ENCODE data around the gene GRIPAP1.

GRIPAP1 gene

GRCh38 chrX:49000636-49001035 is 1.4 kb downstream of the GRIPAP1 start:
- Histone ChIP-seq H3K79me1 (replicated peaks; ENCODE audit: low read length, poor library complexity, severe bottlenecking) (peaks cover 7% of the 10 kb centered on the region), H2BK12ac (ENCODE audit: low read length in 2 of 2) (no peak overlapping the region), H2BK120ac (ENCODE audit: low read depth, low read length) (no peak overlapping the region), H3K27me3 (ENCODE audit: control insufficient read depth in 1 of 2, insufficient read depth in 1 of 2, low read length in 2 of 2) (no peaks in the 10 kb centered on the region), H3K4ac (ENCODE audit: low read depth in 1 of 2, low read length in 2 of 2) (no peak overlapping the region), H4K91ac (ENCODE audit: low read length) (no peak overlapping the region), H3K9me3 (ENCODE audit: control insufficient read depth, low read length) (peaks cover 7% of the 10 kb centered on the region), H3K4me1 (ENCODE audit: control insufficient read depth, insufficient read depth, low read depth, low read length) (peaks cover 7% of the 10 kb centered on the region), H3K23ac (ENCODE audit: low read length in 2 of 2) (no peak overlapping the region), H3K18ac (ENCODE audit: low read depth in 1 of 2, low read length in 2 of 2) (no peak overlapping the region), H3K4me3 (ENCODE audit: insufficient read depth in 1 of 2, low read depth in 1 of 2, low read length in 2 of 2) (peak overlapping the region in 1 of 2 experiments; percentile 91), H2BK15ac (ENCODE audit: low read depth, poor library complexity, severe bottlenecking) (no peak overlapping the region), H4K8ac (ENCODE audit: low read length) (no peak overlapping the region), H3K14ac (ENCODE audit: low read length in 2 of 2) (no peak overlapping the region), H3K4me2 (ENCODE audit: low read length, poor library complexity, severe bottlenecking) (no peak overlapping the region), H3K27ac (ENCODE audit: low read length, poor library complexity, severe bottlenecking) (no peak overlapping the region), H3K9ac (ENCODE audit: low read length) (no peak overlapping the region), H2AFZ (ENCODE audit: low read depth, low read length) (no peak overlapping the region), H2AK5ac (ENCODE audit: low read length, severe bottlenecking) (no peak overlapping the region), H3K36me3 (ENCODE audit: control insufficient read depth in 1 of 2, insufficient read depth in 2 of 2, low read depth in 1 of 2, low read length in 2 of 2) (peaks cover 17 to 36% of the 10 kb centered on the region in 2 experiments), H2BK5ac (ENCODE audit: low read depth, low read length, poor library complexity, severe bottlenecking) (no peak overlapping the region)
- no peak for DNase-seq
- whole genome bisulfite sequencing = 94% methylated on average over 3 of the region's 4 CpGs

- no peak overlapping the region for H3K23ac ChIP-seq (ENCODE audit: low read length in 2 of 2)
- no peak overlapping the region for H3K4ac ChIP-seq (ENCODE audit: low read depth in 1 of 2, low read length in 2 of 2)
- H3K9ac ChIP-seq (ENCODE audit: low read length) = no peak overlapping the region
- DNase-seq = no peak
- no peak overlapping the region for H2BK12ac ChIP-seq (ENCODE audit: low read length in 2 of 2)
- no peak overlapping the region for H3K18ac ChIP-seq (ENCODE audit: low read depth in 1 of 2, low read length in 2 of 2)
- no peak overlapping the region for H2BK15ac ChIP-seq (ENCODE audit: low read depth, poor library complexity, severe bottlenecking)
- H3K79me1 ChIP-seq (replicated peaks; ENCODE audit: low read length, poor library complexity, severe bottlenecking) = peaks cover 10% of the 10 kb centered on the region
- H3K9me3 ChIP-seq (ENCODE audit: control insufficient read depth, low read length) = peaks cover 7% of the 10 kb centered on the region
- no peak overlapping the region for H2AK5ac ChIP-seq (ENCODE audit: low read length, severe bottlenecking)
- peaks cover 0 to 9% of the 10 kb centered on the region in 2 experiments for H3K27me3 ChIP-seq (ENCODE audit: control insufficient read depth in 1 of 2, insufficient read depth in 1 of 2, low read length in 2 of 2)
- no peak overlapping the region for H3K4me2 ChIP-seq (ENCODE audit: low read length, poor library complexity, severe bottlenecking)
- no peak overlapping the region for H4K91ac ChIP-seq (ENCODE audit: low read length)
- peaks cover 7% of the 10 kb centered on the region for H3K4me1 ChIP-seq (ENCODE audit: control insufficient read depth, insufficient read depth, low read depth, low read length)
- 94% methylated on average over 1 of the region's 5 CpGs for WGBS
- H2AFZ ChIP-seq (ENCODE audit: low read depth, low read length) = no peak overlapping the region
- no peak overlapping the region for H4K8ac ChIP-seq (ENCODE audit: low read length)
- no peak overlapping the region for H3K14ac ChIP-seq (ENCODE audit: low read length in 2 of 2)
- H3K36me3 ChIP-seq (ENCODE audit: control insufficient read depth in 1 of 2, insufficient read depth in 2 of 2, low read depth in 1 of 2, low read length in 2 of 2) = peaks cover 20 to 46% of the 10 kb centered on the region in 2 experiments
- H3K4me3 ChIP-seq (ENCODE audit: insufficient read depth in 1 of 2, low read depth in 1 of 2, low read length in 2 of 2) = no peak overlapping the region
- H2BK120ac ChIP-seq (ENCODE audit: low read depth, low read length) = no peak overlapping the region
- H3K27ac ChIP-seq (ENCODE audit: low read length, poor library complexity, severe bottlenecking) = no peak overlapping the region
- no peak overlapping the region for H2BK5ac ChIP-seq (ENCODE audit: low read depth, low read length, poor library complexity, severe bottlenecking)
Measured at GRCh38 chrX:48999030-48999429, 3.0 kb downstream of the GRIPAP1 start.

GRCh38 chrX:48998391-48998790 is 3.7 kb downstream of the GRIPAP1 start:
- no peak overlapping the region for H3K4me3 ChIP-seq (ENCODE audit: insufficient read depth in 1 of 2, low read depth in 1 of 2, low read length in 2 of 2)
- peaks cover 7% of the 10 kb centered on the region for H3K9me3 ChIP-seq (ENCODE audit: control insufficient read depth, low read length)
- no peak overlapping the region for H2BK12ac ChIP-seq (ENCODE audit: low read length in 2 of 2)
- no peak overlapping the region for H2BK5ac ChIP-seq (ENCODE audit: low read depth, low read length, poor library complexity, severe bottlenecking)
- H2BK120ac ChIP-seq (ENCODE audit: low read depth, low read length) = no peak overlapping the region
- no peak overlapping the region for H3K4ac ChIP-seq (ENCODE audit: low read depth in 1 of 2, low read length in 2 of 2)
- H2AK5ac ChIP-seq (ENCODE audit: low read length, severe bottlenecking) = no peak overlapping the region
- H3K27ac ChIP-seq (ENCODE audit: low read length, poor library complexity, severe bottlenecking) = no peak overlapping the region
- no peak overlapping the region for H3K23ac ChIP-seq (ENCODE audit: low read length in 2 of 2)
- no peak overlapping the region for H3K18ac ChIP-seq (ENCODE audit: low read depth in 1 of 2, low read length in 2 of 2)
- H4K8ac ChIP-seq (ENCODE audit: low read length) = no peak overlapping the region
- no peak overlapping the region for H2AFZ ChIP-seq (ENCODE audit: low read depth, low read length)
- H4K91ac ChIP-seq (ENCODE audit: low read length) = no peak overlapping the region
- no peak overlapping the region for H2BK15ac ChIP-seq (ENCODE audit: low read depth, poor library complexity, severe bottlenecking)
- H3K27me3 ChIP-seq (ENCODE audit: control insufficient read depth in 1 of 2, insufficient read depth in 1 of 2, low read length in 2 of 2) = peaks cover 0 to 12% of the 10 kb centered on the region in 2 experiments
- H3K14ac ChIP-seq (ENCODE audit: low read length in 2 of 2) = no peak overlapping the region
- no peak for DNase-seq
- 100% methylated on average over 2 of the region's 4 CpGs for WGBS
- peaks cover 24 to 51% of the 10 kb centered on the region in 2 experiments for H3K36me3 ChIP-seq (ENCODE audit: control insufficient read depth in 1 of 2, insufficient read depth in 2 of 2, low read depth in 1 of 2, low read length in 2 of 2)
- peaks cover 10% of the 10 kb centered on the region for H3K79me1 ChIP-seq (replicated peaks; ENCODE audit: low read length, poor library complexity, severe bottlenecking)
- H3K9ac ChIP-seq (ENCODE audit: low read length) = no peak overlapping the region
- H3K4me1 ChIP-seq (ENCODE audit: control insufficient read depth, insufficient read depth, low read depth, low read length) = peaks cover 7% of the 10 kb centered on the region
- no peak overlapping the region for H3K4me2 ChIP-seq (ENCODE audit: low read length, poor library complexity, severe bottlenecking)

- peaks cover 7% of the 10 kb centered on the region for H3K9me3 ChIP-seq (ENCODE audit: control insufficient read depth, low read length)
- peaks cover 0 to 12% of the 10 kb centered on the region in 2 experiments for H3K27me3 ChIP-seq (ENCODE audit: control insufficient read depth in 1 of 2, insufficient read depth in 1 of 2, low read length in 2 of 2)
- no peak overlapping the region for H2AK5ac ChIP-seq (ENCODE audit: low read length, severe bottlenecking)
- H3K9ac ChIP-seq (ENCODE audit: low read length) = no peak overlapping the region
- H3K4ac ChIP-seq (ENCODE audit: low read depth in 1 of 2, low read length in 2 of 2) = no peak overlapping the region
- no peak overlapping the region for H2BK12ac ChIP-seq (ENCODE audit: low read length in 2 of 2)
- no peak overlapping the region for H4K8ac ChIP-seq (ENCODE audit: low read length)
- H2BK120ac ChIP-seq (ENCODE audit: low read depth, low read length) = no peak overlapping the region
- H3K18ac ChIP-seq (ENCODE audit: low read depth in 1 of 2, low read length in 2 of 2) = no peak overlapping the region
- no peak overlapping the region for H2BK5ac ChIP-seq (ENCODE audit: low read depth, low read length, poor library complexity, severe bottlenecking)
- 90% methylated on average over 1 of the region's 1 CpG for WGBS
- H3K4me3 ChIP-seq (ENCODE audit: insufficient read depth in 1 of 2, low read depth in 1 of 2, low read length in 2 of 2) = no peak overlapping the region
- no peak overlapping the region for H4K91ac ChIP-seq (ENCODE audit: low read length)
- H3K36me3 ChIP-seq (ENCODE audit: control insufficient read depth in 1 of 2, insufficient read depth in 2 of 2, low read depth in 1 of 2, low read length in 2 of 2) = peaks cover 29 to 56% of the 10 kb centered on the region in 2 experiments
- H2AFZ ChIP-seq (ENCODE audit: low read depth, low read length) = no peak overlapping the region
- DNase-seq = no peak
- H3K14ac ChIP-seq (ENCODE audit: low read length in 2 of 2) = no peak overlapping the region
- H3K4me1 ChIP-seq (ENCODE audit: control insufficient read depth, insufficient read depth, low read depth, low read length) = peaks cover 7% of the 10 kb centered on the region
- H3K79me1 ChIP-seq (replicated peaks; ENCODE audit: low read length, poor library complexity, severe bottlenecking) = peaks cover 10% of the 10 kb centered on the region
- no peak overlapping the region for H3K23ac ChIP-seq (ENCODE audit: low read length in 2 of 2)
- no peak overlapping the region for H3K4me2 ChIP-seq (ENCODE audit: low read length, poor library complexity, severe bottlenecking)
- H2BK15ac ChIP-seq (ENCODE audit: low read depth, poor library complexity, severe bottlenecking) = no peak overlapping the region
- H3K27ac ChIP-seq (ENCODE audit: low read length, poor library complexity, severe bottlenecking) = no peak overlapping the region
Measured at GRCh38 chrX:48997865-48998264, 4.2 kb downstream of the GRIPAP1 start.
